ENCODE results near the gene CDK19. TPM values are rescaled to one million over a fixed set of nuclear protein-coding genes. Genes with fewer than 3 reads are reported as not detected.
A peak's percentile ranks its signal among the peaks of the same experiment; 100 is the strongest.

Gene CDK19
- total RNA-seq, 1 donor from 2014 or later: 41.1 TPM

GRCh38 chr6:110703010-110703905 is 112.0 kb downstream of the CDK19 start:
- no peak for DNase-seq (ENCODE audit: low spot score)

DNA sequence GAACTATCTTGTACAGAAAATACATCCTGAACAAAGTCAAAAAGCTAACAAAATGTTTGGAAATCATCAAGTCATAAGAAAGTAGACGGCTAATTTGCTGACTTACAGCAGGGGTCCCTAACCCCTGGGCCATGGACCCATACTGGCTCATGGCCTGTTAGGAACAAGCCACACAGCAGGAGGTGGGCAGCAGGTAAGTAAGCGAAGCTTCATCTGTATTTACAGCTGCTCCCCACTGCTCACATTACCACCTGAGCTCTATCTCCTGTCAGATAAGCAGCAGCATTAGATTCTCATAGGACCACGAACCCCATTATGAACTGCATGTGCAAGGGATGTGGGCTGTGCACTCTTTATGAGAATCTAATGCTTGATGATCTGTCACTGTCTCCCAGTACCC is 115.5 kb downstream of the CDK19 start:
- DNase-seq (ENCODE audit: low spot score): no peak

DNA sequence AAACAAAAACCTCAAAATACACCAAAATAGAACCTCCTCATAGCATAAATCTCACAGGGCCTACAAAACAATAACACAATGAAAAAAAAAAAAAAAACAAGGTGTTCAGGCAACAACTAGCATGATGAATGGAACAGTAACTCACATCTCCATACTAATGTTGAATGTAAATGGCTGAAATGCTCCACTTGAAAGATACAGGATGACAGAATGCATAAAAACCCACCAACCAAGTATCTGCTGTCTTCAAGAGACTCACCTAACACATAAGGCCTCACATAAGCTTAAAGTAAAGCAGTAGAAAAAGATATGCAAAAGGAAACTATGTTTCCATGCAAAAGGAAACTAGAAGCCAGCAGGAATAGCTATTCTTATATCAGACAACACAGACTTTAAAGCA is 121.3 kb downstream of the CDK19 start:
- no peak for DNase-seq (ENCODE audit: low spot score)

DNA sequence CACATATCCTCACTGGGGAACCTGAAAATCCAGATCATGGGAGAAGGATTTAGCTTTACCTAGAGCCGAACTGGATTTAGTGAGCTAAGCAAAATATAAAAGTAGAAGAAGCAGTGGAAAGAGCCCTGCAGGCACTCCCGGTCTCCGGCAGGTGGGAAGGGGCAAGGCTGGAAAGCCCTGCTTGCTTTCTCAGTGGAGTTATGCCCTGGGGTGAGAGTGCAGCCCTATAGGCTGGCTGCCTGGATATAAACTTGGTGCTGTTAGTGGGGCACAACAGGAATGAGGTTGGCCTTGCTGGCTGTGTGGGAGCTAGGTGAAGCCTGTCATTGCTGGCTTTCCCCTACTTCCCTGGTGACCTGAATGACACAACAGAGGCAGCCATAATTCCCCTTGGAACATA is 122.0 kb downstream of the CDK19 start:
- no peak for DNase-seq (ENCODE audit: low spot score)

DNA sequence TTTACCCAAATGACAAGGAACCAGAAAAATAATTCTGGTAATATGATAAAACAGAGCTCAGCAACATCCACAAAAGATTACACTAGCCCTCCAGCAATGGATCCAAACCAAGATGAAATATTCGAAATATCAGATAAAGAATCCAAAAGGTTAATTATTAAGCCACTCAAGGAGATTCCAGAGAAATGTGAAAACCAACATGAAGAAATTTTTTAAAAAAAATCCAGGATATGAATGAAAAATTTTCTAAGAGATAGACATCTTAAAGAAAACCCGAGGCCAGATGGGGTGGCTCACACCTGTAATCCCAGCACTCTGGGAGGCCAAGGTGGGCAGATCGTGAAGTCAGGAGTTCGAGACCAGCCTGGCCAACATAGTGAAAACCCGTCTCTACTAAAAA is 124.4 kb downstream of the CDK19 start:
- no peak for DNase-seq (ENCODE audit: low spot score)

- no peak for DNase-seq (ENCODE audit: low spot score)
Observed at GRCh38 chr6:110690106-110690654, 125.1 kb downstream of the CDK19 start.

GRCh38 chr6:110689275-110689935 is 125.9 kb downstream of the CDK19 start:
- DNase-seq (ENCODE audit: low spot score): no peak

DNA sequence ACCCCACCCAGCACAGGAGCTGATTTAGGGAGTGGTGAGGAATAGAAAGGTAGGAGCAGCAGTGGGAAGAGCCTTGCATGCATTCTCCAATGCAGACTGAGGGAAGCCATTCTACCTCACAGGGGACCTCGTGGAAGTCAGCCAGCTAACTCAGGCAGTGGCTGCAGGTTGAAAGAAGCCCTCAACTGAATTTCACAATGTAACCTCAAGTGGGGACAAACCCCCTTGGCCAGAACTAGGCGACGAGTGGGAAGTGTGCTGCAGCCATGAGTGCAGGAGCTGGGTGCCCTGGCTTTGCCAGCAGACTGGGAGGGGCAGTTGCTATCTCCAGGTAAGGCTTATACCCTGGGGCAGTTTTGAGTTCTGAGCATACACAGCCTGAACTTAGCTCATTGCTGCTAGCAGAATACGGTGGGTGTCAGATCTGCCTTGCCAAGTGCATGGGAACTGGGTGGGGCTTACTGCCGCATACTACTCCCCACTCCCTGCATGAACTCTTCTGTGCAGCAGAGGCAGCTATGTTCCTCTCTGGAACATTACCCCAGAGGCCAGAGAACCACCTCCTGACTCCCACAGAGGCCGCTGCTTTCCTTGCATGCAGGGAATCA is 126.5 kb downstream of the CDK19 start:
- no peak for DNase-seq (ENCODE audit: low spot score)

DNA sequence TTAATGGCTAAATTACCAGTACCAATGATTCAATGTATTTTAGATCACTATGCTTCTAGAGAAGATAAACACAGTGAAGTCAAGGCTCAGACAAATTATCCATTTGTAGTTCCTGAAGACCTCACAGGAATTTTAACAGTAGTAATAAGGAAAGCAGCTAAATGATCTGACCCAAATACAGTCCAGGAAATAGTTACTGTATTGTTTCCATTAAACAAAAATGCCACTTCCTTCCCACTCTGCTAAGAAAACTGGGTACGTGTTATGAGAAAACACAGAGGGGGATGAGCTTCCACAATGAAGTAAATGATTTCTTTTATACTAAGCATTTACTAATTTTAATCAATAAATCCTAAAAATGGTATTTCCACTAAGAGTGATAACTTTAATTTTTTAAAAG is 127.9 kb downstream of the CDK19 start:
- no peak for DNase-seq (ENCODE audit: low spot score)

DNA sequence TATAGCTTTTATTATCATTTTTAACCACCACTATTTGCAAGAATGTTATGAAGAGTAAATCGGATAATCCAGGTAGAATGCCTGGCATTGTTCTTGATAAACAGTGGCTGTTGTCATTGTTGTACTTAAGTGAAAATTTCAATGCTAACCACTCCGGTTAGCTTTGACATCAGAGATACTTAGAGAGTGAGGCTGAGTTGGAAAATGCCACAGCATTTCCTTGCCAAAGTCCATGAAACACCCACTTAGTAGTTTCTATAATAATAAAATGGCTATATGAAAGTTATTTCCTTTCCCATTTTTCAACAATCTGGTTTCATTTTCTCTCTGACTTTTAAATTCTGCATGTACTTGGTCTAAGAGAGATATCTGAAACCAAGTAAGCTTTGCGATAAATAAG is 132.0 kb downstream of the CDK19 start:
- no peak for DNase-seq (ENCODE audit: low spot score)

GRCh38 chr6:110682460-110682853 is 132.8 kb downstream of the CDK19 start:
- DNase-seq (ENCODE audit: low spot score): peak; percentile 85

DNA sequence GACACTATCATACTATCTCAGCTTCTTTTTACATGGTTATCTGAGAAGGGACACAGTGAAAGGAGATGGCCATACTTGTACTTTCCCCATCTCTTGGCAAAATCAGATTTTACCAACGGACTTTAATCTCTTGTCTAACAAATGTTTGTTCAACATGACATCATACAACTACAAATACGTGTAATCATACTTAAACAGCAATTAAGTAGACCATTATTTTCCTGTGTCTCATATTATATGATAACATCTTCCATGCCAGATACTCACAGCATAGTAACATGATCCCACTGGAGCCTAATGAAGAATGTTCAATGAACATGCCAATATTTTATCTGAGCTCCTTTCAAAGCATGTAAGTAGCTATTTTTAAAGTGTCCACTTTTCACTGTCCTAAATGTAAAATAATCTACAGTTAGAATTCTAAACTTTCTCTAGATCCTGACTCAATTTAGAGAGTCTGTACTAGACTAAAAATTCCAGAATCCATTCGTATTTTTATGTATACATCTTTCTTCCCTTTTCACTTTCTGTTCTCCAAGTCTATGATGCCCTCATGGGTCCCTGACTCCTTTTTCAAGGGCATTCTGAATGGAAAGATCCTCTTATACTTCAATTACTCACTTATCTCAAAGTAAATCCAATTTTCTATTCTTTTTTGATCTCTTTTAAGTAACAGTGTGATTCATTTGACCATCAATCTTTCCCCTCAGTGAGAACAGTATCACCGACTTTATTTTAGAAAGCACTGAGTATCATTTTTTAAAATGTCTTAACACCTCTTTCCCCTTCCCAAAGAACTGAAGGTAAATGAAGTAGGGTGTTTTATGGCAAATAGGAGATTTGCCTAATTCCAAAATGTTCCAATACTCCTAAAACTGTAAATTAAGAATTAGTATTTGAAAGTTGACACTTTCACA is 133.5 kb downstream of the CDK19 start:
- no peak for DNase-seq (ENCODE audit: low spot score)

DNA sequence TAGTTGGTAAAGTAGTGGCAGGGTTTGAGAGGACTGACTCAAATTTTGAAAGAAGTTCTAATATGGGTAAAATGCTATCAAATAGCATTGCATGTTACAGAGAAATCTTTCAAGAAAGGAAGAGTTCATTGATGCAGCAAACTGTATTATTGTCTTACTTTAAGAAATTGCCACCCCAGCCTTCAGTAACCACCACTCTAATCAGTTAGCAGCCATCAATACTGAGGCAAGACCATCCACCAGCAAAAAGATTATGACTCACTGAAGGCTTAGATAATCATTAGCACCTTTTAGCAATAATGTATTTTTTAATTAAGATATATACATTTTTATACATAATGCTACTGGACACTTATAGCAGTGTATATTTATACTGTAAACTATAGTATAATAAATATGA is 138.9 kb downstream of the CDK19 start:
- no peak for DNase-seq (ENCODE audit: low spot score)

- DNase-seq (ENCODE audit: low spot score): no peak
Observed at GRCh38 chr6:110674096-110674495, 141.2 kb downstream of the CDK19 start.

GRCh38 chr6:110672122-110672521 is 143.1 kb downstream of the CDK19 start:
- no peak for DNase-seq (ENCODE audit: low spot score)

GRCh38 chr6:110671447-110671846 is 143.8 kb downstream of the CDK19 start:
- DNase-seq (ENCODE audit: low spot score): no peak

DNA sequence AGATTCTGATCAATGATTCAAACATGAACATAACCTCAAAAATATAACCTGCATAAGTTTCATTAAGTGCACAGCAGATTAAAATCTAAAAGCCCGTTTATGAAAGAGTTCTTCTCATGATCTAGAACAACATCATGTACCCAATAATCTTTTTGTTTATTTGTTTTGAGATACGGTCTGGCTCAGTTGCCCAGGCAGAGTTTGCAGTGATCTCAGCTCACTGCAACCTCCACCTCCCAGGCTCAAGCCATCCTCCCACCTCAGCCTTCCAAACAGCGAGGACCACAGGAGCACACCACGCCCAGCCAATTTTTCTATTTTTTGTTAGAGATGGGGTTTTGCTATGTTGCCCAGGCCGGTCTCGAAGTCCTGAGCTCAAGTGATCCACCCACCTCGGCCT is 149.7 kb downstream of the CDK19 start:
- DNase-seq (ENCODE audit: low spot score): no peak

DNA sequence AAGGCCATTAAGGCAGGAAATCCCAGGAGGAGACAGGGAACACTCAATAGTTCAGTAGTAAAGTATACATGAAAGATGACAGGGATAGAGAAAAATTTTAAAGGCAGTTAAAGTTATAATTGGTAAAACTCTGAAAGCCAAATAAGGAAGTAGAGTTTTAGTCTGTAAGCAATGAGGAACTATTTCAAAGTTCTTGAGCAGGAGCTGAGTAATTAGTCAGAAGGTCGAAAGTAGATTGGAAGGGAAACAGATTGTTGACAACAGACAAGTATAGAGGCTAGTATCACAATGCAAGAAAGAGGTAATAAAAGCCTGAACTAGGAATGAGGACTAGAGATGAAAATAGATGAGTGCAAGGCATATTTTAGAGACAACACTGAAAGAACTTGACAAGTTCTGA is 150.3 kb downstream of the CDK19 start:
- no peak for DNase-seq (ENCODE audit: low spot score)

GRCh38 chr6:110662490-110663211 is 152.6 kb downstream of the CDK19 start:
- no peak for DNase-seq (ENCODE audit: low spot score)

DNA sequence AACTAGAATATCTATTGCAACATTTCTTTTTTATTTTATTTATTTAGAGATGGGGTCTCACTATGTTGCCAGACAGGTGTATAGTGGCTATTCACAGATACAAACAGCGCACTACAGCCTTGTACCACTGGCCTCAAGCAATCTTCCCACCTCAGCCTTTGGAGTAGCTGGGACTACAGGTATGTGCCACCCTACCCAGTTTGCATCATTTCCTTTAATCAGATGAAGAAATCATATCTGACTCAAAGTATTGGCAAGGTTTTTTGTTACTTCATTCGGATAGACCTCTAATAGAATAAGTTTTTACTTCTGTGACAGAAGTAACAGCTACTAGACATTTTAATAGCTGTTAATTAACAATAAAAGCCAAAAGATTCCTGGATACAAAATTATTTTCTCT is 153.9 kb downstream of the CDK19 start:
- no peak for DNase-seq (ENCODE audit: low spot score)
